Astrocyte (in vitro differentiated cells and primary cell): Measurements from ENCODE around the gene SLC9A1. TPM values are rescaled to one million over a fixed set of nuclear protein-coding genes. Genes with fewer than 3 reads are reported as not detected.

Experiments
- DNase-seq: peaks from one replicate; pipeline ENCODE4 v3.0.0-alpha.2; 2010; ENCODE audit warnings: low read depth
- FAIRE-seq: peaks from 2 replicates; lab custom pipeline; 2011; peaks lifted over from hg19 to GRCh38; lab: Jason Lieb, UNC
- H2AFZ ChIP-seq: 2 replicates; pipeline ENCODE4 v1.6.0; 2012; ENCODE audit warnings: low read depth, low read length, inconsistent platforms
- H3K27ac ChIP-seq: 2 replicates; pipeline ENCODE4 v1.5.1; 2011; ENCODE audit warnings: low read depth, low read length, inconsistent platforms
- H3K27me3 ChIP-seq: 2 replicates; pipeline ENCODE4 v1.6.0; 2011; ENCODE audit warnings: low read length, inconsistent platforms; ENCODE audit not compliant: insufficient read depth
- H3K36me3 ChIP-seq: 2 replicates; pipeline ENCODE4 v1.5.1; 2011; ENCODE audit warnings: low read length, inconsistent platforms; ENCODE audit not compliant: insufficient read depth
- H3K4me1 ChIP-seq: 2 replicates; pipeline ENCODE4 v1.5.1; 2011; ENCODE audit warnings: low read length, inconsistent platforms; ENCODE audit not compliant: insufficient read depth
- H3K4me2 ChIP-seq: 2 replicates; pipeline ENCODE4 v1.6.0; 2012; ENCODE audit warnings: low read length, inconsistent platforms
- H3K4me3 ChIP-seq: 2 replicates; pipeline ENCODE4 v1.5.1; 2011; ENCODE audit warnings: low read depth, mild to moderate bottlenecking, low read length, inconsistent platforms; ENCODE audit not compliant: insufficient read depth
- H3K79me2 ChIP-seq: 2 replicates; pipeline ENCODE4 v1.6.0; 2012; ENCODE audit warnings: mild to moderate bottlenecking, low read length, inconsistent platforms; ENCODE audit not compliant: insufficient read depth
- H3K9ac ChIP-seq: 2 replicates; pipeline ENCODE4 v1.6.0; 2012; ENCODE audit warnings: mild to moderate bottlenecking, low read length, inconsistent platforms
- H3K9me3 ChIP-seq: 2 replicates; pipeline ENCODE4 v1.5.1; 2012; ENCODE audit warnings: low read depth, mild to moderate bottlenecking, low read length, inconsistent platforms; ENCODE audit not compliant: insufficient read depth
- H4K20me1 ChIP-seq: 2 replicates; pipeline ENCODE4 v1.6.0; 2012; ENCODE audit warnings: low read length, inconsistent platforms; ENCODE audit not compliant: insufficient read depth
- H3K27ac Mint-ChIP-seq: one replicate; pipeline ENCODE4 v1.8.0; 2021; ENCODE audit warnings: mild to moderate bottlenecking, mixed read lengths; ENCODE audit not compliant: unreplicated experiment
- H3K27me3 Mint-ChIP-seq: one replicate; pipeline ENCODE4 v1.8.0; 2021; ENCODE audit warnings: low read depth, mixed read lengths; ENCODE audit not compliant: unreplicated experiment
- H3K36me3 Mint-ChIP-seq: one replicate; pipeline ENCODE4 v1.8.0; 2021; ENCODE audit warnings: low read depth, mixed read lengths; ENCODE audit not compliant: unreplicated experiment
- H3K4me1 Mint-ChIP-seq: one replicate; pipeline ENCODE4 v1.8.0; 2021; ENCODE audit warnings: low read depth, mixed read lengths; ENCODE audit not compliant: unreplicated experiment
- H3K4me3 Mint-ChIP-seq: one replicate; pipeline ENCODE4 v1.8.0; 2021; ENCODE audit warnings: mild to moderate bottlenecking, moderate library complexity, mixed read lengths; ENCODE audit not compliant: unreplicated experiment
- H3K9me3 Mint-ChIP-seq: one replicate; pipeline ENCODE4 v1.8.0; 2021; ENCODE audit warnings: mild to moderate bottlenecking, mixed read lengths; ENCODE audit not compliant: unreplicated experiment
- EZH2 ChIP-seq: IDR thresholded peaks from 2 replicates; pipeline ENCODE4 v1.6.1; 2012; ENCODE audit warnings: mild to moderate bottlenecking, low read length, inconsistent platforms; ENCODE audit not compliant: insufficient read depth
- total RNA-seq: library from RNA; stranded (reverse); gene quantifications from 2 replicates; pipeline ENCODE4 v1.2.1, GENCODE V29; 2021
- TF ChIP-seq, protein P1 (sequence below): IDR thresholded peaks from 2 replicates; pipeline ENCODE4 v1.5.1; 2011; ENCODE audit warnings: low read depth, mild to moderate bottlenecking, inconsistent platforms, low read length, moderate library complexity; ENCODE audit not compliant: insufficient read depth

SLC9A1 gene
- total RNA-seq, 1 donor from 2014 or later, result 49.3 TPM

DNA sequence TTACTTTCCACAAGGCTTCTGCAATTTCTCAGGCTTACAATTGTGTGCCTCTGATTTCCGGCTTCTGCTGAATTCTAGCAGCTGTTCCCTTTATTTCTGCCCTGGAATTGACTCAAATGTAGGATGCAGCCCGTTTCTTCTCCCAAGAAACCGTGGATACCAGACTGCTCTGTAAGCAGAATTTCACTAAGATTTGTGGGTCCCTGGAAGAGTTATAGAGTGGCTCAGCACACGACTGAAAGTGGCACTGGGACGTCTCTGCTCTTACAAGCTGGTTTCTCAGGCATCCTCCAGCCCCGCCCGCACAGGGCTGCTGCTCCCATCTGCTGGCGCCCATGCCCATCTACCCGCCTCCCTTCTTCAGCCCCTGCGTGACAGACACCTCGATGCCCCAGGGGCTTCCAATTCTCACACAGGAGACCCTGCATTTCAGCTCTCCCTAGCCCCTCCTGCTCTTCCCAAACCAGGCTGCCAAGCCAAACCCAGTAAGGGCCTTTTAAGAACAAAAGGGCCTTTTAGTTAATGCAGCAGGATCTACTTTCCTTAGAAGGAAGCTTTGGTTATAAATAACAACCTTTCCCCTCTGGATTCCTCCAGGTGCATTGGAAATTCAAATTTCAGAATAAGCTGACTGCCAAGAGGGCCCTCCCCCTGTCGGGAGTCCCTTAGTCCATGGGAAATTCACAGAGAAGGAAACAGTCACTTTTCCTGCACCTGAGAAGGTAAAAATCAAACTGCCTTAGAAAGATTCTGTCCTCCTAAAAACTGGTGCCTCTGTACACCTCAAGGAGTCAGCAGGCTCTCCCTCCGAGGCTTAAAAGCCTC, 96.9 kb downstream of the SLC9A1 start:
- no peak overlapping the region for H3K27ac Mint-ChIP-seq
- no peaks in the 10 kb centered on the region for H3K4me1 Mint-ChIP-seq
- FAIRE-seq, result no peak
- Histone ChIP-seq H3K9me3 (no peaks in the 10 kb centered on the region), H3K27me3 (peaks cover 13% of the 10 kb centered on the region), H3K4me1 (no peaks in the 10 kb centered on the region), H3K36me3 (no peaks in the 10 kb centered on the region), H3K4me2 (peak overlapping the region; percentile 44), H3K4me3 (no peak overlapping the region), H4K20me1 (no peaks in the 10 kb centered on the region), H2AFZ (peak overlapping the region; percentile 34), H3K27ac (no peak overlapping the region), H3K79me2 (no peaks in the 10 kb centered on the region), H3K9ac (no peak overlapping the region)
- H3K9me3 Mint-ChIP-seq, result peaks cover 2% of the 10 kb centered on the region
- TF ChIP-seq EZH2, result no peak
- TF ChIP-seq, protein P1, sequence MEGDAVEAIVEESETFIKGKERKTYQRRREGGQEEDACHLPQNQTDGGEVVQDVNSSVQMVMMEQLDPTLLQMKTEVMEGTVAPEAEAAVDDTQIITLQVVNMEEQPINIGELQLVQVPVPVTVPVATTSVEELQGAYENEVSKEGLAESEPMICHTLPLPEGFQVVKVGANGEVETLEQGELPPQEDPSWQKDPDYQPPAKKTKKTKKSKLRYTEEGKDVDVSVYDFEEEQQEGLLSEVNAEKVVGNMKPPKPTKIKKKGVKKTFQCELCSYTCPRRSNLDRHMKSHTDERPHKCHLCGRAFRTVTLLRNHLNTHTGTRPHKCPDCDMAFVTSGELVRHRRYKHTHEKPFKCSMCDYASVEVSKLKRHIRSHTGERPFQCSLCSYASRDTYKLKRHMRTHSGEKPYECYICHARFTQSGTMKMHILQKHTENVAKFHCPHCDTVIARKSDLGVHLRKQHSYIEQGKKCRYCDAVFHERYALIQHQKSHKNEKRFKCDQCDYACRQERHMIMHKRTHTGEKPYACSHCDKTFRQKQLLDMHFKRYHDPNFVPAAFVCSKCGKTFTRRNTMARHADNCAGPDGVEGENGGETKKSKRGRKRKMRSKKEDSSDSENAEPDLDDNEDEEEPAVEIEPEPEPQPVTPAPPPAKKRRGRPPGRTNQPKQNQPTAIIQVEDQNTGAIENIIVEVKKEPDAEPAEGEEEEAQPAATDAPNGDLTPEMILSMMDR, result no peak
- DNase-seq, result no peak
- H3K27me3 Mint-ChIP-seq, result peaks cover 28% of the 10 kb centered on the region
- no peak overlapping the region for H3K4me3 Mint-ChIP-seq
- no peaks in the 10 kb centered on the region for H3K36me3 Mint-ChIP-seq

DNA sequence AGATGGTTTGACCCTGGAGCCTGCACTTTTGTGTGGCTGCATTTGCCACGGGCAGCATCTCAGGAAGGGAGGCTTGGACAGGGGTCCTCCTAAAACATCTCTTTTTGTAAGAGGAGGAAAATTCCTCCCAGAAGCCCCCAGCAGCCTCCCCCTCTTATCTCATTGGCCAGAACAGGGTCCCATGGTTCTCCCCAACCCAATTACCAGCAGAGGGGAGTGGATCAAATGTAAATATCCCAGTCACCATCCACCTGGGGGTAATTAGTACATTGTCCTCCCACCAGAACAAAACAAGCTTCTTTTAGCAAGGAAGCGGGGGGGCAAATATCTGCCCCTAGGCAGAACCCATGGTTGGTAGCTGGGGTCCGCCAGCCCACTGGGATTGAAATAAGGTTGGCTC, 97.5 kb downstream of the SLC9A1 start:
- TF ChIP-seq, protein P1, result no peak
- no peak for TF ChIP-seq EZH2
- Histone ChIP-seq H3K4me1 (no peaks in the 10 kb centered on the region), H3K9ac (no peak overlapping the region), H4K20me1 (no peaks in the 10 kb centered on the region), H2AFZ (no peak overlapping the region), H3K4me2 (no peak overlapping the region), H3K9me3 (no peaks in the 10 kb centered on the region), H3K27me3 (peaks cover 13% of the 10 kb centered on the region), H3K79me2 (no peaks in the 10 kb centered on the region), H3K36me3 (no peaks in the 10 kb centered on the region), H3K27ac (no peak overlapping the region), H3K4me3 (no peak overlapping the region)
- DNase-seq (no peak), FAIRE-seq (no peak)
- Mint-ChIP-seq H3K27ac (no peak overlapping the region), H3K27me3 (peaks cover 28% of the 10 kb centered on the region), H3K9me3 (peaks cover 2% of the 10 kb centered on the region), H3K4me1 (no peaks in the 10 kb centered on the region), H3K4me3 (no peak overlapping the region), H3K36me3 (no peaks in the 10 kb centered on the region)
